Stomach smooth muscle (tissue), 2 donors: ENCODE results near the gene NFKB1.

Source experiments
- H3K27ac ChIP-seq: one replicate; pipeline ENCODE4 v1.7.0; 2013; ENCODE audit warnings: mild to moderate bottlenecking, low read length, inconsistent platforms
- H3K27me3 ChIP-seq, 2 donors: one replicate each; pipeline ENCODE4 v1.7.0; 2013; ENCODE audit warnings: low read length in 2 of 2; ENCODE audit not compliant: insufficient read depth in 2 of 2, control insufficient read depth in 1 of 2
- H3K36me3 ChIP-seq, 2 donors: one replicate each; pipeline ENCODE4 v1.7.0; 2013; ENCODE audit warnings: low read length in 2 of 2; ENCODE audit not compliant: control insufficient read depth in 2 of 2, insufficient read depth in 2 of 2
- H3K4me1 ChIP-seq: one replicate; pipeline ENCODE4 v1.7.0; 2013; ENCODE audit warnings: low read length; ENCODE audit not compliant: control insufficient read depth, insufficient read depth
- H3K4me3 ChIP-seq, 2 donors: one replicate each; pipeline ENCODE4 v1.7.0; 2013; ENCODE audit warnings: low read length in 2 of 2
- H3K9ac ChIP-seq, 2 donors: one replicate each; pipeline ENCODE4 v1.7.0; 2013; ENCODE audit warnings: low read length in 2 of 2, mild to moderate bottlenecking in 1 of 2
- H3K9me3 ChIP-seq, 2 donors: one replicate each; pipeline ENCODE4 v1.7.0; 2013; ENCODE audit warnings: low read length in 2 of 2; ENCODE audit not compliant: control insufficient read depth in 2 of 2
- donor health status: healthy.
- donor health status: Pancreatic carcinoma.

NFKB1 gene

GRCh38 chr4:102546635-102547034 is 45.5 kb downstream of the NFKB1 start:
- no peaks in the 10 kb centered on the region for H3K4me1 ChIP-seq
- H3K36me3 ChIP-seq: peaks cover 0 to 5% of the 10 kb centered on the region in 2 donors
- no peak overlapping the region for H3K4me3 ChIP-seq
- no peak overlapping the region for H3K9ac ChIP-seq
- no peaks in the 10 kb centered on the region for H3K27me3 ChIP-seq
- no peaks in the 10 kb centered on the region for H3K9me3 ChIP-seq
- H3K27ac ChIP-seq: no peak overlapping the region

DNA sequence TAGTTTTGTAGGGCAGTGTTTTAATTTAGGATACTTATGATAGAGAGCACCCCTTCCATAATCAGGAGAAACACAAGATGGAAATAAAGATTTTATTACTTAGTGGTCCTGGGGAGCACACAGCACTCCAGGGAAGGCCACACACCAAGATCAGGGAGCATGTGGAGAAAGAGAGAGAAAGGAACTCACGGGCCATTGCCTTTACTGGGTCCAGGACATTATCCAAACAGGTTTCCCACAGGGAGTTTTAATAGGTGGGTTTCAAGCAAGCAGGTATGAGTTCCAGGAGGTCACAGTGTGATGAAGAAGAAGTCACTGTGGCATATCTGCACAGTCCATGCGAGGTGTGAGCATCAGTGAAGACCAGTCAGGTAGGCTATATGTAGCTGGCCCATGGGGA is 46.8 kb downstream of the NFKB1 start:
- Histone ChIP-seq H3K27ac (no peak overlapping the region), H3K4me1 (no peaks in the 10 kb centered on the region)

GRCh38 chr4:102551958-102552565 is 50.9 kb downstream of the NFKB1 start:
- Histone ChIP-seq H3K27ac (no peak overlapping the region), H3K36me3 (peaks cover 0 to 2% of the 10 kb centered on the region in 2 donors), H3K4me1 (no peaks in the 10 kb centered on the region), H3K27me3 (no peaks in the 10 kb centered on the region), H3K9ac (no peak overlapping the region), H3K4me3 (no peak overlapping the region), H3K9me3 (no peaks in the 10 kb centered on the region)

More for the DNA sequence above, 46.8 kb downstream of the NFKB1 start:
- H3K27me3 ChIP-seq: no peaks in the 10 kb centered on the region
- no peaks in the 10 kb centered on the region for H3K9me3 ChIP-seq
- H3K36me3 ChIP-seq: peaks cover 0 to 5% of the 10 kb centered on the region in 2 donors
- H3K9ac ChIP-seq: no peak overlapping the region
- no peak overlapping the region for H3K4me3 ChIP-seq

- Histone ChIP-seq H3K9me3 (no peaks in the 10 kb centered on the region), H3K4me1 (no peaks in the 10 kb centered on the region), H3K27me3 (no peaks in the 10 kb centered on the region), H3K36me3 (peaks cover 0 to 2% of the 10 kb centered on the region in 2 donors), H3K27ac (no peak overlapping the region), H3K4me3 (no peak overlapping the region), H3K9ac (no peak overlapping the region)
Observed at GRCh38 chr4:102552781-102553180, 51.6 kb downstream of the NFKB1 start.

DNA sequence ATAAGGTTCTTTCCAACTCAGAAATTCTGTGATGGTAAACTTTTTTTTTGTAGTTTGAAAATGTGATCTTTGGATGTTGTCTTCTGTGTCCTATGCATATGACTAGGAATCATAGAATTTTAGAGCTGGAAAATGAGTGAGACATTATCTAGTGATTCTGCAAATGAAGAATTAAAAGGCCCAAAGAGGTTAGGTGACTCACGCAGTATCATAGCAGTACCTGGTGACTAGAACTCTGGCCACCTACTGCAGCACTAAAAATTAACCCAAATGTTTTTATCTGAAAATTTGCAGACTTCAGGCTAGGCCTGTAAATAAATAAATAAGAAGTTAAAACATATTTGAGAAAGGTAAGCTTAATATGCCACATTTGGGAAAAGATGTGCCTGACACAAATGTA is 52.8 kb downstream of the NFKB1 start:
- Histone ChIP-seq H3K4me3 (no peak overlapping the region), H3K36me3 (no peaks in the 10 kb centered on the region), H3K27me3 (no peaks in the 10 kb centered on the region), H3K27ac (no peak overlapping the region), H3K4me1 (no peaks in the 10 kb centered on the region), H3K9me3 (no peaks in the 10 kb centered on the region), H3K9ac (no peak overlapping the region)

GRCh38 chr4:102554482-102554881 is 53.3 kb downstream of the NFKB1 start:
- no peaks in the 10 kb centered on the region for H3K36me3 ChIP-seq
- no peak overlapping the region for H3K4me3 ChIP-seq
- no peaks in the 10 kb centered on the region for H3K4me1 ChIP-seq
- no peaks in the 10 kb centered on the region for H3K27me3 ChIP-seq
- no peak overlapping the region for H3K9ac ChIP-seq
- no peaks in the 10 kb centered on the region for H3K9me3 ChIP-seq
- no peak overlapping the region for H3K27ac ChIP-seq

GRCh38 chr4:102554992-102555391 is 53.8 kb downstream of the NFKB1 start:
- no peaks in the 10 kb centered on the region for H3K9me3 ChIP-seq
- H3K9ac ChIP-seq: no peak overlapping the region
- no peak overlapping the region for H3K27ac ChIP-seq
- H3K4me3 ChIP-seq: no peak overlapping the region
- H3K27me3 ChIP-seq: no peaks in the 10 kb centered on the region
- H3K4me1 ChIP-seq: no peaks in the 10 kb centered on the region
- no peaks in the 10 kb centered on the region for H3K36me3 ChIP-seq

- H3K9ac ChIP-seq: no peak overlapping the region
- no peak overlapping the region for H3K27ac ChIP-seq
- no peak overlapping the region for H3K4me3 ChIP-seq
- H3K4me1 ChIP-seq: no peaks in the 10 kb centered on the region
- H3K36me3 ChIP-seq: no peaks in the 10 kb centered on the region
- H3K27me3 ChIP-seq: no peaks in the 10 kb centered on the region
- H3K9me3 ChIP-seq: no peaks in the 10 kb centered on the region
Observed at GRCh38 chr4:102557636-102558035, 56.5 kb downstream of the NFKB1 start.

GRCh38 chr4:102560115-102560514 is 59.0 kb downstream of the NFKB1 start:
- no peaks in the 10 kb centered on the region for H3K9me3 ChIP-seq
- no peak overlapping the region for H3K9ac ChIP-seq
- no peaks in the 10 kb centered on the region for H3K27me3 ChIP-seq
- H3K36me3 ChIP-seq: no peaks in the 10 kb centered on the region
- no peak overlapping the region for H3K4me3 ChIP-seq
- H3K4me1 ChIP-seq: no peaks in the 10 kb centered on the region
- no peak overlapping the region for H3K27ac ChIP-seq

GRCh38 chr4:102560571-102561341 is 59.6 kb downstream of the NFKB1 start:
- Histone ChIP-seq H3K4me3 (no peak overlapping the region), H3K27ac (no peak overlapping the region), H3K36me3 (no peaks in the 10 kb centered on the region), H3K27me3 (no peaks in the 10 kb centered on the region), H3K4me1 (no peaks in the 10 kb centered on the region), H3K9me3 (no peaks in the 10 kb centered on the region), H3K9ac (no peak overlapping the region)

GRCh38 chr4:102563000-102563399 is 61.8 kb downstream of the NFKB1 start:
- Histone ChIP-seq H3K27me3 (no peaks in the 10 kb centered on the region), H3K4me1 (no peaks in the 10 kb centered on the region), H3K9ac (no peak overlapping the region), H3K36me3 (peaks cover 0 to 3% of the 10 kb centered on the region in 2 donors), H3K4me3 (no peak overlapping the region), H3K9me3 (no peaks in the 10 kb centered on the region), H3K27ac (no peak overlapping the region)
